ENCODE data around the gene CPLX1. TPM values are rescaled to one million over a fixed set of nuclear protein-coding genes. Genes with fewer than 3 reads are reported as not detected.

CPLX1 gene
- total RNA-seq, 1 donor from 2014 or later = 0.46 TPM

DNA sequence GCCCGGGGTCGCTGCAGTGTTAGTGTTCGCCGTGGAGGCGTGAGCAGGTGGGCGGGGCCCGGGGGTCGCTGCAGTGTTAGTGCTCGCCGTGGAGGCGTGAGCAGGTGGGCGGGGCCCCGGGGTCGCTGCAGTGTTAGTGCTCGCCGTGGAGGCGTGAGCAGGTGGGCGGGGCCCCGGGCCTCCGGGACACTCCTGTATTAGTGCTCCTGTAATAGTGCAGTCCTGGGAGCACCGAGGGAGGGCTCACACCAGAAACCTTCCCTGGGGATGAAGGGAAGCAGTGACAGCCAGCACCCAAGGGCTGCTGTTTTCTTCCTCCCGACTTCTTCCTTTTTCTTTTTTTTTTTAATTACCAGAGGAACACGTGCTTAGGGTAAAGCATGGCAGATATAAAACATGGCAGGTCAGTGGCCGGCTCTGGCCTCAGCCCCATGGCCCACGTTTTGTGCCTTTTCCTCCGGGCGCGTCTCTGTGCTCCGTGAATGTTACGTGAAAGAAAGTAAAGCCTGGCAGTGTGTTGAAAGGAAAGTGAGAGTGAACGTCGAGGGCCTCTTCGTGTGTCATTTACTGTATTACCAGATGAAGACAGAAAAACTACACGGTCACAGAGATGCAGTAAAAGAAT is 78.3 kb downstream of the CPLX1 start:
- H3K4me3 Mint-ChIP-seq (ENCODE audit: unreplicated experiment) = peak overlapping the region; percentile 75
- H3K4me1 Mint-ChIP-seq (ENCODE audit: unreplicated experiment) = peaks cover 9% of the 10 kb centered on the region
- peaks cover 37% of the 10 kb centered on the region for H3K36me3 Mint-ChIP-seq (ENCODE audit: low read depth, unreplicated experiment)

DNA sequence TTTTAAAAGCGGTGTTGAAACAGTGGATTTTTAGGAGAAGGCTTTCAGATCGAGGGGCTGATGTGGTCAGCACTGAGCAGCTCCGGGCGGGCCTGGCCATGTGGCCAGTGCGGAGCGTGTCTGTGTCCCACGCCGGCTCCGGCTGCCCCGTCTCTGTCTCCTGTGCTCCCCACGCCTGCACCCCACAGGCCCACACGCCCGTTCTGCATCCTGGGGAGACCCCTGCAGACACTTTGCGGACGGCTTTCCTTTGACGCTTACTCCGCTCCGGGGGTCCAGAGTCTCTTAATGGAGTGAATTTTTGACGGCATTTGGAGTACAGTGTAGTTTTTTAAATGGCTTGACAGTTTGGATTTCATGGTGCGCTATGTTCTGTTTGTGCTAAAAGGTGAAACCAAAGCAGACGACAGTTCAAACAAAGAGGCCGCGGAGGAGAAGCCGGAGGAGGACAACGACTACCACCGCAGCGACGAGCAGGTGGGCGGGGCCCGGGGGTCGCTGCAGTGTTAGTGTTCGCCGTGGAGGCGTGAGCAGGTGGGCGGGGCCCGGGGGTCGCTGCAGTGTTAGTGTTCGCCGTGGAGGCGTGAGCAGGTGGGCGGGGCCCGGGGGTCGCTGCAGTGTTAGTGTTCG is 81.6 kb downstream of the CPLX1 start:
- Mint-ChIP-seq H3K9me3 (ENCODE audit: unreplicated experiment) (no peaks in the 10 kb centered on the region), H3K36me3 (ENCODE audit: low read depth, unreplicated experiment) (peaks cover 25% of the 10 kb centered on the region), H3K4me1 (ENCODE audit: unreplicated experiment) (peaks cover 2% of the 10 kb centered on the region), H3K27me3 (ENCODE audit: unreplicated experiment) (peaks cover 11% of the 10 kb centered on the region), H3K4me3 (ENCODE audit: unreplicated experiment) (no peak overlapping the region), H3K27ac (ENCODE audit: unreplicated experiment) (no peak overlapping the region)
- TF ChIP-seq CTCF (IDR thresholded peaks at IDR 0.05; ENCODE audit: unreplicated experiment) = no peak
- no peak for DNase-seq (ENCODE audit: low spot score)

More for the DNA sequence above, 78.3 kb downstream of the CPLX1 start:
- no peak for DNase-seq (ENCODE audit: low spot score)
- peaks cover 13% of the 10 kb centered on the region for H3K27me3 Mint-ChIP-seq (ENCODE audit: unreplicated experiment)
- TF ChIP-seq CTCF (IDR thresholded peaks at IDR 0.05; ENCODE audit: unreplicated experiment) = no peak
- no peaks in the 10 kb centered on the region for H3K9me3 Mint-ChIP-seq (ENCODE audit: unreplicated experiment)
- H3K27ac Mint-ChIP-seq (ENCODE audit: unreplicated experiment) = peak overlapping the region; percentile 28

DNA sequence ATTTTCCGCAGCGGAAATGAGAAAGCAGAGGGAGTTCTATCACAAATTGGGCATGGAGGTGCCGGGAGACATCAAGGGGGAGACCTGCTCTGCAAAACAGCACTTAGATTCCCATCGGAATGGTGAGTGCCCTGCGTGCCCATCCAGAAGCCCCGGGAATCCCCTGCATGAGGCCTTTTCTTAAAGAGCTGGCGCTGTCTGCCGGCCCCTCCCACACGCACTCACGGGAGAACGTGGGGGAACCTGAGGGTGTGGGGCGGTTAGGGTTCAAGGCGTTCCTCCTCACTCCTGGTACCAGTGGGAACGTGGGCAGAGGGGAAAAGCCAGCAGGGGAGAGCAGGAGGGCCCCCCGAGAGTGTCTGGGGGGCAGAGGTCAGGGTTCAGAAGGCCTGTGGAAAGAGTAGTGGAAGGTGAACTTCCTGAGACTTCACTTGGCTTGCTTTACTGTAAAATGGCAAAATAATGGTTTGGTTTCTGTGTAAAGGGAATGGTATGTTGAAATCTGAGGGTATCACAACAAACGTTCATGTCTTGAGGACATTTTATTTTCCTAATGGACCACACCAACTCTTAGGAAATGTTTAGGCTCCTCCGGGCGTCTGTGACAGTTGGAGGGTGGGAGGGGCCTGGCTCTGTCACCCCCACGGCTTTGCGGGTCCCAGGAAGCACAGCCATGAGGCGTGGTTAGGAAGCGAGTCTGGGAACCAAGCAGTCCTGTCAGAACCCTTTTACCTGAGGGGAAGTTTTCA is 82.3 kb downstream of the CPLX1 start:
- Mint-ChIP-seq H3K27me3 (ENCODE audit: unreplicated experiment) (peaks cover 11% of the 10 kb centered on the region), H3K4me3 (ENCODE audit: unreplicated experiment) (peak overlapping the region; percentile 65), H3K9me3 (ENCODE audit: unreplicated experiment) (no peaks in the 10 kb centered on the region), H3K4me1 (ENCODE audit: unreplicated experiment) (peaks cover 2% of the 10 kb centered on the region), H3K36me3 (ENCODE audit: low read depth, unreplicated experiment) (peaks cover 22% of the 10 kb centered on the region), H3K27ac (ENCODE audit: unreplicated experiment) (no peak overlapping the region)
- no peak for TF ChIP-seq CTCF (IDR thresholded peaks at IDR 0.05; ENCODE audit: unreplicated experiment)
- DNase-seq (ENCODE audit: low spot score) = no peak

- Mint-ChIP-seq H3K36me3 (ENCODE audit: low read depth, unreplicated experiment) (peaks cover 19% of the 10 kb centered on the region), H3K27me3 (ENCODE audit: unreplicated experiment) (peaks cover 9% of the 10 kb centered on the region), H3K27ac (ENCODE audit: unreplicated experiment) (no peak overlapping the region), H3K4me1 (ENCODE audit: unreplicated experiment) (peaks cover 2% of the 10 kb centered on the region), H3K9me3 (ENCODE audit: unreplicated experiment) (no peaks in the 10 kb centered on the region), H3K4me3 (ENCODE audit: unreplicated experiment) (no peak overlapping the region)
- TF ChIP-seq CTCF (IDR thresholded peaks at IDR 0.05; ENCODE audit: unreplicated experiment) = peak; percentile 93
- DNase-seq (ENCODE audit: low spot score) = peak; percentile 82
Observed at GRCh38 chr4:742742-743311, 83.1 kb downstream of the CPLX1 start.

Measured in endothelial cell (in vitro differentiated cells).